Ishikawa (cell line): ENCODE data around the gene PDE1C.

Source experiments
- CEBPB ChIP-seq: IDR thresholded peaks from 2 replicates; pipeline ENCODE4 v1.6.1; 2012
- CREB1 ChIP-seq: IDR thresholded peaks from 2 replicates; pipeline ENCODE4 v1.6.1; 2012; ENCODE audit warnings: low read depth
- EGR1 ChIP-seq: IDR thresholded peaks from 2 replicates; pipeline ENCODE4 v1.6.1; 2012
- EP300 ChIP-seq: IDR thresholded peaks from 2 replicates; pipeline ENCODE4 v1.6.1; 2012; ENCODE audit warnings: borderline replicate concordance
- FOXM1 ChIP-seq: IDR thresholded peaks from 2 replicates; pipeline ENCODE4 v1.6.1; 2012; ENCODE audit warnings: low read depth, borderline replicate concordance
- NFIC ChIP-seq: IDR thresholded peaks from 2 replicates; pipeline ENCODE4 v1.6.1; 2012
- RAD21 ChIP-seq: IDR thresholded peaks from 2 replicates; pipeline ENCODE4 v1.6.1; 2012; ENCODE audit warnings: low read depth
- TAF1 ChIP-seq: IDR thresholded peaks from 2 replicates; pipeline ENCODE4 v1.6.1; 2012; ENCODE audit warnings: low read depth, mild to moderate bottlenecking
- TCF12 ChIP-seq: IDR thresholded peaks from 2 replicates; pipeline ENCODE4 v1.6.1; 2012; ENCODE audit warnings: low read depth
- TEAD4 ChIP-seq: IDR thresholded peaks from 2 replicates; pipeline ENCODE4 v1.6.1; 2012
- YY1 ChIP-seq: IDR thresholded peaks from 2 replicates; pipeline ENCODE4 v1.6.1; 2012; ENCODE audit warnings: low read depth
- ZBTB7A ChIP-seq: IDR thresholded peaks from 2 replicates; pipeline ENCODE4 v1.6.1; 2012; ENCODE audit warnings: low read depth
- TF ChIP-seq, protein P1 (sequence below): IDR thresholded peaks from 2 replicates; pipeline ENCODE4 v1.6.1; 2012; ENCODE audit warnings: low read depth, mild to moderate bottlenecking
- TF ChIP-seq, protein P2 (sequence below): IDR thresholded peaks from 2 replicates; pipeline ENCODE4 v1.6.1; 2012
- TF ChIP-seq, protein P3 (sequence below): IDR thresholded peaks from 2 replicates; pipeline ENCODE4 v1.6.1; 2012

Gene PDE1C

DNA sequence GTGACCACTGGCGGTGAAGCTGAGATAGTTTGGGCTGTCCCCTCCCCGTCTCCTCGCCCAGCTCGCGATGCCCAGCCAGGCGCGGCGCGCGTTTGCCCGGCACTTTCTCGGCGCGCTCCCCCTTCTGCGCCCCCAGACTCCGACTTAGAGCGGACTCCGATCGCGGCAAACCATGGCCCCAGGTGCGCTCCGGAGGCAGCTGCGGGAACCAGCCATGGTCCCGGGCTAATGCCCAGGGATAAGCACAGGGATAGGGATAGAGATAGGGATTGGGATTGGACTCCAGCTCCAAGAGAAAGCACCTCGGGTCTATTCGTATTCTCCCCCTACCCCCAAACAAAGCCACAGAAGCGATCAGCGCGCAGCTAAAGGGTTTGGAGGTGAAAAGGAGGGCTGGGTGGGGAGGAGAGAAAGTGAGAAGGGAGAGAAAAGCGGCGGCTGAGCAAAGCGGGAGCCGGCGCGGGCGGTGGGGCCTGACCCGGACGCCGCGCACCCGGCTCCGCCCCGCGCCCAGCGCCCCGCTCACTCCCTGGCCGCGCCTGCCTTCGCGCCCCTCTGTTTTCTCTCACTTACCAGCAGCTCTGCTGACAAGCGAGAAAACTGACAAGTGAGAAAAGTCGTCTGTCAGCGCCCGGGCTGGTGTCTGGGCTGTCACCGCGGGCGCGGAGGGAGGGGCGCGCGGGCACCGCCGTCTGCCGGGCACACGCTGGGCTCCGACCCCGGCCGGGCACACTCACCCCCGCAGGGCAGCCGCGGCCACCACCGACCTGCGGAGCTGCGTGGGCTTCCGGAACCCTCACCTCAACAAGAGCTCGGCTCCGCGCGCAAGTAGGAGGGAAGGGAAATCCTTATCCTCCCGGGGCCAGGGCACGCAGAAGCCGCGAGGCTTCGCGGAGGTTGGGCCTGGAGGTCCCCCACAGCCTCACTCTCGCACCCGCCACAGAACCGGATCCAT lies at the start of gene PDE1C:
PDE1C (minus strand) TSS at position 2 of the 955 bp plus-strand sequence.
- TF ChIP-seq, protein P1, sequence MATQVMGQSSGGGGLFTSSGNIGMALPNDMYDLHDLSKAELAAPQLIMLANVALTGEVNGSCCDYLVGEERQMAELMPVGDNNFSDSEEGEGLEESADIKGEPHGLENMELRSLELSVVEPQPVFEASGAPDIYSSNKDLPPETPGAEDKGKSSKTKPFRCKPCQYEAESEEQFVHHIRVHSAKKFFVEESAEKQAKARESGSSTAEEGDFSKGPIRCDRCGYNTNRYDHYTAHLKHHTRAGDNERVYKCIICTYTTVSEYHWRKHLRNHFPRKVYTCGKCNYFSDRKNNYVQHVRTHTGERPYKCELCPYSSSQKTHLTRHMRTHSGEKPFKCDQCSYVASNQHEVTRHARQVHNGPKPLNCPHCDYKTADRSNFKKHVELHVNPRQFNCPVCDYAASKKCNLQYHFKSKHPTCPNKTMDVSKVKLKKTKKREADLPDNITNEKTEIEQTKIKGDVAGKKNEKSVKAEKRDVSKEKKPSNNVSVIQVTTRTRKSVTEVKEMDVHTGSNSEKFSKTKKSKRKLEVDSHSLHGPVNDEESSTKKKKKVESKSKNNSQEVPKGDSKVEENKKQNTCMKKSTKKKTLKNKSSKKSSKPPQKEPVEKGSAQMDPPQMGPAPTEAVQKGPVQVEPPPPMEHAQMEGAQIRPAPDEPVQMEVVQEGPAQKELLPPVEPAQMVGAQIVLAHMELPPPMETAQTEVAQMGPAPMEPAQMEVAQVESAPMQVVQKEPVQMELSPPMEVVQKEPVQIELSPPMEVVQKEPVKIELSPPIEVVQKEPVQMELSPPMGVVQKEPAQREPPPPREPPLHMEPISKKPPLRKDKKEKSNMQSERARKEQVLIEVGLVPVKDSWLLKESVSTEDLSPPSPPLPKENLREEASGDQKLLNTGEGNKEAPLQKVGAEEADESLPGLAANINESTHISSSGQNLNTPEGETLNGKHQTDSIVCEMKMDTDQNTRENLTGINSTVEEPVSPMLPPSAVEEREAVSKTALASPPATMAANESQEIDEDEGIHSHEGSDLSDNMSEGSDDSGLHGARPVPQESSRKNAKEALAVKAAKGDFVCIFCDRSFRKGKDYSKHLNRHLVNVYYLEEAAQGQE = no peak
- TF ChIP-seq YY1 (no peak), EP300 (no peak), EGR1 (no peak), TCF12 (no peak)
- TF ChIP-seq, protein P2, sequence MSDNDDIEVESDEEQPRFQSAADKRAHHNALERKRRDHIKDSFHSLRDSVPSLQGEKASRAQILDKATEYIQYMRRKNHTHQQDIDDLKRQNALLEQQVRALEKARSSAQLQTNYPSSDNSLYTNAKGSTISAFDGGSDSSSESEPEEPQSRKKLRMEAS = no peak

DNA sequence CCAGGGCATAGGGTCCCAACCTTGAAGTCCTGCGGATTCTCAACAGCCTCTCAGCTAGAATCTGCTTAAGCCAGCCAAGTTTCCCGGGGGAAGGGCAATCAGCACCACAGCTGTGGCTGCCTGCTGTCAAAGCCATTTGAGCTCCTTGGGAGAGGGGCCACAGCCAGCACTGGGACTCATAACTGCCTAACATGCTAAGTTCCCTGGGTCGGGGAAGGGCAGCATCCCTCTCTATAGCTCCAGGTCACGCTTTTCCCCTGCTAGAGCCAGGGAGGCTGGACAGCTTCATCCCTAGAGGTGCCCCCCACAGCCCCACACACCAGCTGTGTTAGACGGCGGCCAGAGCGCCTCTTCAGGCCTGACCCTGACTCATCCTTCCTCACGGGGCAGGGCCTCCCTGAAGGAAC lies 49.6 kb upstream of the PDE1C start:
- no peak for TF ChIP-seq EP300
- no peak for TF ChIP-seq ZBTB7A
- TF ChIP-seq NFIC = no peak
- no peak for TF ChIP-seq RAD21
- no peak for TF ChIP-seq CEBPB
- TF ChIP-seq, protein P2 = no peak
- no peak for TF ChIP-seq EGR1
- no peak for TF ChIP-seq TCF12
- no peak for TF ChIP-seq TEAD4
- no peak for TF ChIP-seq YY1
- TF ChIP-seq, protein P3, sequence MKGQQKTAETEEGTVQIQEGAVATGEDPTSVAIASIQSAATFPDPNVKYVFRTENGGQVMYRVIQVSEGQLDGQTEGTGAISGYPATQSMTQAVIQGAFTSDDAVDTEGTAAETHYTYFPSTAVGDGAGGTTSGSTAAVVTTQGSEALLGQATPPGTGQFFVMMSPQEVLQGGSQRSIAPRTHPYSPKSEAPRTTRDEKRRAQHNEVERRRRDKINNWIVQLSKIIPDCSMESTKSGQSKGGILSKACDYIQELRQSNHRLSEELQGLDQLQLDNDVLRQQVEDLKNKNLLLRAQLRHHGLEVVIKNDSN = no peak
- no peak for TF ChIP-seq TAF1
- TF ChIP-seq, protein P1 = no peak
- TF ChIP-seq CREB1 = no peak
- no peak for TF ChIP-seq FOXM1

DNA sequence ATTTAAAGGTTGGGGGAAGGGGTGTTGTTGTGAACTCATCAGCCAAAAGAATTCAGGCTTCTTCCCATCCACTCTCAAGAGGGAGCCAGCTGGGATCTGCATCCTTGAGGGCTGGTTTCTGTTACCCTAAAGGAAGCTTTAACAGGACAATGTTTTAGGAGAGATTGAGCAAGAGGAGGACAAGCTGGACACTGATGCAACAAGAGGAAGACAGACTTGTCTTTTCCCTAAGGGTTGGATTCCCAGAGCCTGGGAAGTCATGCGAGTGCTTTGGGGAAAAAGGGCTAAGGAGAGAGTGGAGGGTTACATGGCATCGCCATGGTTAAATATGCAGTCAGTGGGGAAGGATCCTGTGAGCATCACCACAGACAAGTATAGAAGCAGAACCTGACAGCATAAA lies 47.6 kb upstream of the PDE1C start:
- TF ChIP-seq YY1 = no peak
- TF ChIP-seq, protein P1 = no peak
- TF ChIP-seq, protein P2 = no peak
- no peak for TF ChIP-seq RAD21
- TF ChIP-seq EP300 = no peak
- no peak for TF ChIP-seq NFIC
- no peak for TF ChIP-seq ZBTB7A
- no peak for TF ChIP-seq TAF1
- no peak for TF ChIP-seq FOXM1
- no peak for TF ChIP-seq CREB1

DNA sequence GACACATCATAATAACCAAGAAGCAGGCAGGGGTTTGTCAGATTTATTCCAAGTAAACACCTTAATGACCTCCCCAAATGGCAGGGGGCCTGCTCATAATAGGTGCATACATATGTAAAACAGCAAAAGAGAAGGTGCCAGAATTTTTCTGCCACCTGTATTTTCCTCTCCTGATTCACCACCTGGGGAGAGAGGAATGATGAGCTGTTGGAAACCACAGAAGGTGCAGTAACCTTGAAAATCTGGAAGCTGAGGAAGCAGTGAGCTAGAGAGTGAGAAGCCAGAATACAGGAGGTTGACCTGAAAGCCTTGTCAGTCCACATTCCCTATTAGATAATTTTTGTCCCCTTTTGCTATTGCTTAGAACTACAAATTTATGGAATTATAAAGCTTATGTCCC lies 46.2 kb upstream of the PDE1C start:
- TF ChIP-seq RAD21 (no peak), EP300 (no peak), CREB1 (no peak), CEBPB (no peak), YY1 (no peak), TEAD4 (no peak), TCF12 (no peak), TAF1 (no peak), EGR1 (no peak), ZBTB7A (no peak), NFIC (no peak), FOXM1 (no peak)
- TF ChIP-seq, protein P2 = no peak
- TF ChIP-seq, protein P1 = no peak
- TF ChIP-seq, protein P3 = no peak
